ENCODE data around the gene SOS2.
"Not testable (repeated sequence)": the region's sequence is repeated elsewhere in the genome, so short reads cannot be mapped to it uniquely, and the experiment has no call there.

Gene SOS2

GRCh38 chr14:50083467-50084337 lies 147.7 kb downstream of the SOS2 start:
- no peak for DNase-seq

DNA sequence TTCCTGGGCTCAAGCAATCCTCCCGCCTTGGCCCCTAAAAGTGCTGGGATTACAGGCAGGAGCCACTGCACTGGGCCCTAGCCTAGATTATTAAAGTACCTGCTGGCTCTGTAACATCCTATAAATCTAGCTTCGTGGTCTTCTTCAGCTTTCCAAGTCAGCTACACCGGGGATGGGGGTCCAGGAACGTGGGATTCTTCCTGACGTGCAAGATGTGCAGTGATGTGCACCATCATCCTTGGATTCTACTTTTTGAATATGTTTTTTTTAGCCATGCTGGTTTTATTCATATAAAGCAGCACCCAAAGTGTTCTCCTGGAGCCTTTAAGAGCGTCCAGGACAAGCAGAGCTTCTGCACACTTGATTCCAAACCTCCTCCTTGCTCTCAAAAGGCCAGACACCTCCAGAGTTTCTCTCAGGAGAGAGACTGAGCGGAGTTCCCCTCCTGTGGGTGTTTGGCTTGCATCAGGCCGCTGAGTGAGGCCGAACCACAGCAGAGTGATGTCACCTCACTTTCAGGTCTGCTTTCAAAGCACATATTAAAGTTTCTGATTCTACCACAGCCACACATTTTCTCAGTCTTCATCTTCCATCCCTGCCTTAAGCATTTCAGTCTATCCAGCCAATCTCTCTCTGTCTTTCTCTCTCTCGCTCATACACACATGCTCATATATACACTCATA lies 148.5 kb downstream of the SOS2 start:
- no peak for DNase-seq

- DNase-seq, result no peak
These were observed 149.1 kb downstream of the SOS2 start for GRCh38 chr14:50082308-50082742.

GRCh38 chr14:50079103-50079502 lies 152.3 kb downstream of the SOS2 start:
- not testable (repeated sequence) for DNase-seq

- DNase-seq, result not testable (repeated sequence)
These were observed 157.7 kb downstream of the SOS2 start for GRCh38 chr14:50073663-50074062.

DNA sequence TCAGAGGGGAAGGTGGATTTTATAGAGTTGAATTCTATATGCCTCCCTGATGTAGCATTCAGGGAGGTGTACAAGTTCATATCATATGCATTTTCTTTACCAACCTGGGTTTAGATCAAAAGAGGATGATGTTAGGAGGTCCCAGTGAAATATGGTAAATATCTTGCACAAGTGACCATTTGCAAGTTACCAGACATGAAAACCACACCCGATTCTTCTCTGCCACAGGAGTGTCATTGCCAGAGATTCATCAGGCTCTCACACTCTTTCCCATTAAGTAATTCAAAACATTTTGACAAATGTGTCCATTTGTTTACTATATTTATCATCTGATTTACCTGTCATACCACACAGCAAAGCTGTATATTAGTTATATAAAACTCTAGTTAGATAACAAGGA lies 159.0 kb downstream of the SOS2 start:
- no peak for DNase-seq

- no peak for DNase-seq
These were observed 160.4 kb downstream of the SOS2 start for GRCh38 chr14:50070840-50071548.

DNA sequence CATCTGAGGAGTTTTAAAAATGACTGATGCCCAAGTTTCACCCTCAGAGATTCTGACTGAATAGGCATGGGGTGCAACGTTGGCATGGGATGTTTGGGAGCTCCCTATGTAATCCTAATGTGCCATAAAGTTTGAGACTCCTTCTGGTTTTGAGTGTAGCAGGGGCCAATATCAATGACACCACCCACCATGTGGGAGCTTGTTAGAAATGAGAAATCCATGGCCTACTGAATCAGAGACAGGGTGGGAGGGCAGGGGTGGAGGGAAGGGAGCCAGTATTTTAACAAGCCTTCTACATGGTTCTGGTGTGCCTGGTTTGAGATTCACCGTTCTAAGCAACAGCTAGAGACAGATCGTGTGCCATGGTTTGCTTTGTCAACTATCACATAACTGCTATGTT lies 161.1 kb downstream of the SOS2 start:
- no peak for DNase-seq

- no peak for DNase-seq
These were observed 162.1 kb downstream of the SOS2 start for GRCh38 chr14:50069325-50069724.

GRCh38 chr14:50068496-50068895 lies 162.9 kb downstream of the SOS2 start:
- no peak for DNase-seq

- no peak for DNase-seq
These were observed 163.5 kb downstream of the SOS2 start for GRCh38 chr14:50067723-50068495.

Data from hematopoietic multipotent progenitor cell treated with erythropoietin and hydrocortisone succinate and interleukin-3 and kit ligand, for 6 days (in vitro differentiated cells).